ENCODE measurements around the gene VSIG10.
"Not testable (repeated sequence)": the region's sequence is repeated elsewhere in the genome, so short reads cannot be mapped to it uniquely, and the experiment has no call there.

The VSIG10 gene, protein sequence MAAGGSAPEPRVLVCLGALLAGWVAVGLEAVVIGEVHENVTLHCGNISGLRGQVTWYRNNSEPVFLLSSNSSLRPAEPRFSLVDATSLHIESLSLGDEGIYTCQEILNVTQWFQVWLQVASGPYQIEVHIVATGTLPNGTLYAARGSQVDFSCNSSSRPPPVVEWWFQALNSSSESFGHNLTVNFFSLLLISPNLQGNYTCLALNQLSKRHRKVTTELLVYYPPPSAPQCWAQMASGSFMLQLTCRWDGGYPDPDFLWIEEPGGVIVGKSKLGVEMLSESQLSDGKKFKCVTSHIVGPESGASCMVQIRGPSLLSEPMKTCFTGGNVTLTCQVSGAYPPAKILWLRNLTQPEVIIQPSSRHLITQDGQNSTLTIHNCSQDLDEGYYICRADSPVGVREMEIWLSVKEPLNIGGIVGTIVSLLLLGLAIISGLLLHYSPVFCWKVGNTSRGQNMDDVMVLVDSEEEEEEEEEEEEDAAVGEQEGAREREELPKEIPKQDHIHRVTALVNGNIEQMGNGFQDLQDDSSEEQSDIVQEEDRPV

DNA sequence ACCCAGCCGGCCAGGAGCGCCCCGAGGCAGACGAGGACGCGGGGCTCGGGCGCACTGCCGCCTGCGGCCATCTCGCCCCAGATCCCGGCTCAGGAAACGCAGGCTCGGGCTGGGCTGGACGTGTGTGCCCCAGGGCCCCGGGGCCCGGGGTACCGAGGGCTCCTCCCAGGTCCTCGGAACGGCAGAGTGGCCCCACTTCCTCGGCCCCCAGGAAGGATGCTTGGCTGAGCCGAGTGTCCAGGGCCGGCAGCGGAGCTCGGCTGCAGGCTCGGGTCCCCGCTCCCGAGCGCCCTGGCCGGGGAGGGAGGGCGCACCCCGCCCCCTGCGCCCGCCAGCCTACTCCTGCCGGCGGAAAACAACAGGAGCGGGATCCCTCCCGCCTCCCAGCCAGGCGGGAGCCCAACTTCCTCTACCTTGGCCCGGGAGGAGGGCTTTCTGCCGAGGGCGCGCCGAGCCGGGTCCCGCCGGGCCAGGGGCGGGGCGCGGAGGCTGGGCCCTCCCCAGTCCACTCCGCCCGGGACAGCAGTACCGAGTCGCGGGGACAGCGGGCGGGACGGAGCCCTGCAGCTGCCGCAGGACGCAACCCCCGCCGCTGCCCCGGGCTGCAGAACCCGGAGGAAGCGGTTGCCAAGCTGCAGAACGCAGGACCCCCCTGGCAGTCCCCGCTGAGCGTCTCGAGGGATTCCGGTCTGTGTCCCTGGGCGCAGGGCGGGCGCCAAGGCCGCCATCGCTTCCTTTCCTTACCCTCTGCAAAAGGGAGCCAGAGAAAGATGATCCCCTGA is at the start of gene VSIG10:
VSIG10 (minus strand) TSS at position 411 of the 782 bp plus-strand sequence; CDS start at position 71, 340 bp downstream.
- DNase-seq = peak; percentile 27

DNA sequence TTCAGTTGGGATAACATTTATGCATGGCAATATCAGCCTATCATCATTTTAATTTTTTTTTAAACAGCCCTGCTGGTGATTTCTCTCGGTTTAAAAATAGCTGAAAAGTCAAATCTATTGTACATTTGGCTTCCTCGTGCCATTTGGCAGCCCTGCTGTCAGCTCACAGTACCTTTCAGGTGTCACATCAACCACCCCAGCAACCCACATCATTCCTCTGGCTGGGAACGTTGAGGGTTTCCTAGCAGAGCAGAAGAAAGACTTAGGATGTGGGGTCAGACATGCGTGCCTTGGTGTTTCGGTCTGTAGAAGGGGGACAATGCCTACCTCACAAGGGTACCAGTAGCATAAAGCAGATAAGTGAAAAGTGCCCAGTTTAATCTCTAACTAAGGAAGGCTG is 47.9 kb upstream of the VSIG10 start:
- no peak for DNase-seq

DNA sequence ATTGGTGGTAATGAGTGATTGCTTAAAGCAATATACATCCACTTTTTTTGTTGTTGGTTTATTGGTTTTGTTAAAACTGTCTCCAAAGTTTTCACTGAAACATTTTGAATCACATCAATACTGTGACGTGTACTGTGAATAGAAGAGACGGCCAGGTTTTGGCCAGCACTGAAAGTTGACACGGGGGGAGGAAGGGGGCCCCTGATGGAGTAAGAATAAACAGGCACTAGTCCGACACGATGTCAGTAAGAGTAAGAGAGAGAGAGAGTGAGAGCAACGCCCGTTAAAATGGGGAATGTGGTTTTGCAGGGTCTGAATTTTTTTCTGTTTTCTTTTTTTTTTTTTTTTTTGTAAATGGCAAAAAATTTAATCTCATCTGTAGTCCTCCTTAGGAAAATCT is 46.8 kb upstream of the VSIG10 start:
- DNase-seq = no peak

DNA sequence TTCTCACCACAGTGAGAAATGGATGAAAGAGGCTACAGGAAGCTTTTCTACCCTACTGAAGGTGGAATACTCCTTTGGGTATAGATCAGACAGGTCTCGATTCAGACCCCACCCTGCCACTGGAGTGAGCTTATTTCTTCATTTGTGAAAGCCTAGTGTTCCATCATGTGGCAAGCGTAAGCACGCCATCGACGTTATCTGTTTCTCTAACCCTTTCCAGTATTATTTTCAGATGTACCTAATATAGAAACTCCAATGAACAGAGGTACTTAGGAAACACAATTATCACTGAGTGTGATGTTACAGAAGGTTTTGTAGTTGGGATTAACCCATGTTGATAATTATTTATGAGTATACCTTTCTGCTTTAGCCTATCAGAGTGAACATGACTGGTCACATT is 44.5 kb upstream of the VSIG10 start:
- DNase-seq = no peak

DNA sequence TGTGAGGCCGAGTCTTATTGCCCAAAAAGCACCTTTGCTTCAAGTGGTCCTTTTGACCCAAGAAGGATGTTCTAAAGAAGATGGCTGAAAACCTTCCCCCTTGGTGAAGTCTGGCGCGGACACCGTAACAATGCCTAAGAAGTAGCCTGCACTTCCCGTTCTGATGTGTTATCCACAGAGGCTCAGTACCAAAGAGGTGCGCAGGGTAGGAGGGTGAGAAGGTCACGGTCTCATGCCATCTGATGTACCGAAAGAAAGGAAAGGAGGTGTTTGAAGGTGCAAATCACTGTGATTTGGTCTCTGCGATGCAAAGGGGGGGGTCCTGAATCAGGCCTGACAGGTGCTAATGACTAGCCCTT is 42.0 kb upstream of the VSIG10 start:
- no peak for DNase-seq

DNA sequence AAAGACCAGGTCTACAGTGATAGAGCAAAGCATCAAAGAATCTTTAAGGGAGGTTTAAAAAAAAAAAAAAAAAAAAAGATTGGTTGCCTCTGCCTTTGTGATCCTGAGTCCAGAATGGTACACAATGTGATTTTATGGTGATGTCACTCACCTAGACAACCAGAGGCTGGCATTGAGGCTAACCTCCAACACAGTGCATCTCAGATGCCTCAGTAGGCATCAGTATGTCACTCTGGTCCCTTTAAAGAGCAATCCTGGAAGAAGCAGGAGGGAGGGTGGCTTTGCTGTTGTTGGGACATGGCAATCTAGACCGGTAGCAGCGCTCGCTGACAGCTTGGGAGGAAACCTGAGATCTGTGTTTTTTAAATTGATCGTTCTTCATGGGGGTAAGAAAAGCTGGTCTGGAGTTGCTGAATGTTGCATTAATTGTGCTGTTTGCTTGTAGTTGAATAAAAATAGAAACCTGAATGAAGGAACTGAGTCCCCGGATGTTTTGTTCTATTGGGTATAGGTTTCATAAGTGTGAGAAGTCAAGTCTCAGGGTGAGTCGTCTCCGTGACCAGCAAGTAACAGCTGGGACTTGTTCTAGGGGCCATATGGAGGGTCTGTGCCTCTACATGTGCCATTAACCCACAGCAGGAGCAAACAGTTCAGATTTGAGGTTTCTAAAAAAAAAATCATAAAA is 41.4 kb upstream of the VSIG10 start:
- no peak for DNase-seq

DNA sequence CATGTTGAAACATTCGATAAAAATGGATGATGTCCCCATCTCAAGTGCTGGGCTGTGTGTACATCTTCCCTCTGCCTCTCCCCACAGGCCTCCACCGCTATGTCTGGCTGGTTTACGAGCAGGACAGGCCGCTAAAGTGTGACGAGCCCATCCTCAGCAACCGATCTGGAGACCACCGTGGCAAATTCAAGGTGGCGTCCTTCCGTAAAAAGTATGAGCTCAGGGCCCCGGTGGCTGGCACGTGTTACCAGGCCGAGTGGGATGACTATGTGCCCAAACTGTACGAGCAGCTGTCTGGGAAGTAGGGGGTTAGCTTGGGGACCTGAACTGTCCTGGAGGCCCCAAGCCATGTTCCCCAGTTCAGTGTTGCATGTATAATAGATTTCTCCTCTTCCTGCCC is 40.7 kb upstream of the VSIG10 start:
- DNase-seq = no peak

DNA sequence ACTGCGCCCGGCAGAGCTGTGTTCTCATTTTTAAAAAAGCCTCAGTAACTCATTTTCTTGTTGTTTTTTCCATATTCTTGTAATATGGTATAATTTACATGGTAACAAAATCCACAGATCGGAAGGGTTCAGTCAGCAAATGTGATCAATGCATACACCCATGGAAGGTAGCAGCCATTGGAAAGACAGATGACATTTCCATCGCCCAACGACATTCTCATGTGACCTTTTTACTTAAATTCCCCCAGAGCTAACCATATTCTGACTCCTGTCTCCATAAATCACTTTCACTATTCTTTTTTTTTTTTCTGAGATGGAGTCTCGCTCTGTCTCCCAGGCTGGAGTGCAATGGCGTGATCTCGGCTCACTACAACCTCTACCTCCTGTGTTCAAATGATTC is 37.0 kb upstream of the VSIG10 start:
- DNase-seq = no peak

DNA sequence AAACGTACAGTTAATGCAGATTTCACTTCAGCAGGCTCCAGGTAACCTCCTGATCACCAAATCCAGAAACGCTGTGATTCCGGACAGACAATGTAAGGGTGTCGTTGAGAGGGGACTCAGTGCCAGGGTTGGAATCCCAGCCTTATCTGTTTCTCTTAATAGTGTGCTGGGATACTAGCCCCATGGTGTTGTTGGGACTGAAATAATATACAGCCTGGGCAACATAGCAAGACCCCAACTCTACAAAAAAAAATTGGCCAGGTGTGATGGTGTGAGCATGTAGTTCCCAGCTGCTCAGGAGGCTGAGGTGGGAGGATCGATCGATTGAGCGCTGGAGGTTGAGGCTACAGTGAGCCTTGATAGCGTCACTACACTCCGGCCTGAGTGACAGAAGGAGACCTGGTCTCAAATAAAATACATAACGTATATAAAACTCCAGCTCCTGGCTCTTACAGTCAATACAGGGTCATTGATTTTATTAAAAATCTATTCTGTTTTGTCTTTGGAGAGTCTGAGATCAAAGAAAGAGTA is 33.4 kb upstream of the VSIG10 start:
- no peak for DNase-seq

DNA sequence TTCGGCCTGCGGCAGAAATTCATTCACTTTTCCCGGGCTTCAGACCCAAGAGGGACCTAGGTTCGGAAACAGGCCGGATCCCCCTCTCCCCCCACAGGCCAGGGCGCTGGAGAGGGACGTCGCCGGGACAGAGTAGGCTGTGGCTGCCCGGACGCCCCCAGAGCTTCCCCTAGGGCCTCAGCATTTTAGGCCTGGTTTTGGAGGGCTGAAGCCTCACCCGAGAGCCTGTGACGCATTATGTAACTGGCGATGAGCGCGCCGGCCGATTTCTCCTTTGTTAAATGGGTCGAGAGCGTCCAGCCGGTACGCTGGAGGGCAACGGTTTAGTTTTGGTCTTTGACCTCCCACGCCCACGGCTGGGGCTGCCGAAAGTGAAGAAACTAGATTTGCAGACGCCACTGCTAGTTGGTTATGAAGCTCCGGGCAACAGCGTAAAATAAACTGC is 32.8 kb upstream of the VSIG10 start:
- DNase-seq = no peak

DNA sequence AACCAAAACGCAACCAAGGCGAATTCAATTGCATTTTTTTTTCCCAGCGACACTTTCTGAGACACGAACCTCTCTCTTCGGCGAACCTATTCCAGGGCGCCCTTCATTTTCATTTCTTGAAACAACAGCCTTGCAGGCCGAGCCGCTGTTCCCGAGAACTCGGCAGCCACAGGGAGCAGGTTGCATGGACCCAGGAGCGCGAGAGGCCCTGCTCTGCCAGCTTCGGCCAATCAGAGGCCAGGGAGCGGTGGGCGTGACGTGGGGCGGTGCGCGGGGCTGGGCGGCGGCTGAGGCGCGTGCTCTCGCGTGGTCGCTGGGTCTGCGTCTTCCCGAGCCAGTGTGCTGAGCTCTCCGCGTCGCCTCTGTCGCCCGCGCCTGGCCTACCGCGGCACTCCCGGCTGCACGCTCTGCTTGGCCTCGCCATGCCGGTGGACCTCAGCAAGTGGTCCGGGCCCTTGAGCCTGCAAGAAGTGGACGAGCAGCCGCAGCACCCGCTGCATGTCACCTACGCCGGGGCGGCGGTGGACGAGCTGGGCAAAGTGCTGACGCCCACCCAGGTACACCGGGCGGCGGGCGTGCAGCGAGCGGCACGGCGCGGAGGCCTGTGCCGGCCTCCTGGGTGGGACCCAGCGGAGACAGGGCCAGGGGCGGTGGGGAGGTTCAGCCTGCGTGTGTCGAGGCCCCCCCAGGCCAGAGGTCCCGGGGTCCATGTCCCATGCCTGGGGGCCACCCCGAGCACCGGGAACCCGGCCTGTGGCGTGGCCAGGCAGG is 32.2 kb upstream of the VSIG10 start, which contains the start of gene PEBP1:
PEBP1 (plus strand) TSS at position 337 of the 771 bp plus-strand sequence; CDS start at position 423, 86 bp downstream.
- peak; percentile 91 for DNase-seq

DNA sequence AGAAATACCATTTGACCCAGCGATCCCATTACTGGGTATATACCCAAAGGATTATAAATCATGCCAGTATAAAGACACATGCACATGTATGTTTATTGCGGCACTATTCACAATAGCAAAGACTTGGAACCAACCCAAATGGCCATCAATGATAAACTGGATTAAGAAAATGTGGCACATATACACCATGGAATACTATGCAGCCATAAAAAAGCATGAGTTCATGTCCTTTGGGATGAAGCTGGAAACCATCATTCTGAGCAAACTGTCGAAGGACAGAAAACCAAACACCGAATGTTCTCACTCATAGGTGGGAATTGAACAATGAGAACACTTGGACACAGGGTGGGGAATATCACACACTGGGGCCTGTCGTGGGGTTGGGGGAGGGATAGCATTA is 25.6 kb upstream of the VSIG10 start:
- not testable (repeated sequence) for DNase-seq

DNA sequence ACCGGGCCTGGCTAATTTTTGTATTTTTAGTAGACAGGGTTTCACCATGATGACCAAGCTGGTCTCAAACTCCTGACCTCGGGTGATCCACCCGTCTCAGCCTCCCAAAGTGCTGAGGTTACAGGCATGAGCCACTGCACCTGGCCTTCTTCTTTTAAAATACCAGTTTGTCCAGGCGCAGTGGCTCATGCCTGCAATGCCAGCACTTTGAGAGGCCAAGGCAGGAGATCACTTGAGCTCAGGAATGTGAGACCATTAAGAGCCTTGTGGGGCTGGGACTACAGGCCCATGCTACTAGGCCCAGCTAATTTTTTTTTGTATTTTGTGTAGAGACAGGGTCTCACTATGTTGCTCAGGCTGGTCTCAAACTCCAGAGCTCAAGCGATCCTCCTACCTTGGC is 24.1 kb upstream of the VSIG10 start:
- DNase-seq = no peak

DNA sequence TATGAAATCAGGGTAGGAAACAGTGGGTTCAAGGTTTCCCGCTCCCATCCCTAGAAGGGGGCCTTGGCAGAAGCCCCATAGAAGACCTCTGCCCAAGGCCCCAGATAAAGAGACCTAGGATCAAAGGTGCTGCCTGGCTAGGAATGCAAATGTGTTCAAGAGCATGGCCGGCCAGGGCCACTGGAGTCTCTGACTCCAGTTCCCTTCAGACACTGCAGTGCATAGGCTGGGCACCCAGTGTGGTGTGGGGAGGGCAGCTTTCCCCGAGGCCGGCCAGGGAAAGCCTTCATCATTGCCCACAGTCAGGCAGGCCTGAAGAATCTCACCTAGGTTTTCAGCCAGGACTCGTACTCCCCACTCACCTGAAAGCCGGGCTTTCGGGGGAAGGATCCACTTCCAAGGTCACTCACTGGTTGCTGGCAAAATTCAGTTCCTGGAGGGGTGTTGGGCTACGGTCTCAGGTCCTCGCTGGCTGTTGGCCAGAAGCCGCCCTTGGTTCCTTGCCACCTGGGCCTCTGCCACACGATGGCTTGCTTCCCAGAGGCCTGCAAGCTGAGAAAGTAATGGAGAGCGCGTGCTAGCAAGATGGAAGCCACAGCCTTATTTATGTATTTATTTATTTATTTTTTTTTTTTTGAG is 22.4 kb upstream of the VSIG10 start:
- no peak for DNase-seq

DNA sequence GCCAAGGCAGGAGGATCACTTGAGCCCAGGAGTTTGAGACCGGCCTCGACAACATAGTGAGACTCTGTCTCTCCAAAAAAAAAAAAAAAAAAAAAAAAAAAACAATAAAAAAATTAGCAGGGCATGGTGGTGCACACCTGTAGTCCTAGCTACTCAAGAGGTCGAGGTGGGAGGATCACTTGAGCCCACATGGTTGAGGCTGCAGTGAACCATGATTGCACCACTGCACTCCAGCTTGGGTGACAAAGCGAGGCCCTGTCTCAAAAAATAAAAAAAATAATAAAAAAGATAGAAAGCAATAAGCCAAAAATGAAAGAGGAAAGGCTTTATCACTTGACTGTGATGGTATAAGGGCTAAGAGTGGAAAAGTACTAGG is 21.9 kb upstream of the VSIG10 start:
- DNase-seq = no peak

DNA sequence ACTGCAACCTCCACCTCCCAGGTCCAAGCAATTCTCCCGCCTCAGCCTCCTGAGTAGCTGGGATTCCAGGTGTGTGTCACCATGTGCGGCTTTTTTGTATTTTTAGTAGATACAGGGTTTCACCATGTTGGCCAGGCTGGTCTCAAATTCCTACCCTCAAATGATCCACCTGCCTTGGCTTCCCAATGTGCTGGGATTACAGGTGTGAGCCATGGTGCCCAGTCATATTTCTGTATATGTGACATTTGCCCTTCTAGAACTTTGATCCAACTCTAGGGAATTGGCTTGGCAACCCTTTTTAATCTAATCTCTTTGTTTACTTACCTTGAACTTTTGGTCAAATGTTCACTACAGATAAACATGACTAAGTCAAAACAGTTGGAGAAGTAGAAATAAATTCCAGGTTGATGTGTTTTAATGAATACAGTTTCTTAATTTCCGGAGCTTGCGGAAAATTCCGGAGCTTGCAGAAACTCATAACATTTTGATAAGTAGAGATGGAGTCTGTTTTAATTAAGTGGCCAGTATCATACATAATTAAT is 20.6 kb upstream of the VSIG10 start:
- DNase-seq = no peak

DNA sequence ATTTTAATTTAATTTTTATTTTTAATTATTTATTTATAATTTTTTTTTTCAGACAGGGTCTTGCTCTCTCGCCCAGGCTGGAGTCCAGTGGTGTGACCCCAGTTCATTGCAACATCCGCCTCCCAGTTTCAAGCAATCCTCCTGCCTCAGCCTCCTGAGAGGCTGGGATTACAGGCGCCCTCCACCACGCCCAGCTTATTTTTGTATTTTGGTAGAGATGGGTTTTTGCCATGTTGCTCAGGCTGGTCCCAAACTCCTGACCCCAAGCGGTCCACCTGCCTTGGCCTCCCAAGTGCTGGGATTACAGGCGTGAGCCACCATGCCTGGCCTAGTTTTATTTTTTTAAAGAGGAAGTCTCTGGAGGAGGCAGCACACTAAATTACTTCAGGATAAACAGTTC is 18.5 kb upstream of the VSIG10 start:
- DNase-seq = no peak

DNA sequence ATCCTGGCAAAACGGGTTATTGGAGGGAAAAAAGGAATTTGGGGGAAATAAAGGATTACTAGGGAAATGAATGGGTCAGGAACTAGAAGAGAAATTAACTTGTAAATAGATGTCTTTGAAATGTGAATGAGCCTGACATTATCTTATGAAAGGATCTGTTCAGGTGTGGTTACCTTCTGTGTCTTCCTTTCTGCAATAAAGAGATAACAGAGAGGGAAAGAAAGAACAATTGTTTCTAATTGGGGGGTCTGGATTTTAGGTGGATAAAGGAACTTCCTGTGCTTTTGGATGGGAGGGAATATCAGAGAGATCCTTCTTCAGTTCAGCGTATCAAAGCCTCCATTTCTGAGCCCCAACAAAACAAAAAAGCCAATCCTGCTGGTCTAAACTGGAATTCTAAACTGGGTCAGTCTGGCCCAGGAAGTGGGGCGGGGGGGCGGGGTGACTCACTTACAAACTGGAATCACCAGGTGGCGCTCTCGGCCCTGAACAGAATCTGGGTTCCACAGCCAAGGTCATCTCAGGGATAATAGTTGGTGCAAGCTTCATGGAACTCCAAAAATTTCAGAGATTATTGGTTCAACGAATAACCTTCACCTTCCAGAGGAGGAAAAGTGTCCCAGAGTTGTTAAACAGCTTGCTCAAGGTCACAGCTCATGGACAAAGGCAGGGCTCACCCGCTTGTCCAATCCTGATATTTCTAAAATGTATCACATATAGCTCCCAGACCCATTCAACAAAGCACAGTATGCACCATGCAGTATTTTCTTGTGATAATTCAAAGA is 17.0 kb upstream of the VSIG10 start:
- DNase-seq = peak; percentile 47

DNA sequence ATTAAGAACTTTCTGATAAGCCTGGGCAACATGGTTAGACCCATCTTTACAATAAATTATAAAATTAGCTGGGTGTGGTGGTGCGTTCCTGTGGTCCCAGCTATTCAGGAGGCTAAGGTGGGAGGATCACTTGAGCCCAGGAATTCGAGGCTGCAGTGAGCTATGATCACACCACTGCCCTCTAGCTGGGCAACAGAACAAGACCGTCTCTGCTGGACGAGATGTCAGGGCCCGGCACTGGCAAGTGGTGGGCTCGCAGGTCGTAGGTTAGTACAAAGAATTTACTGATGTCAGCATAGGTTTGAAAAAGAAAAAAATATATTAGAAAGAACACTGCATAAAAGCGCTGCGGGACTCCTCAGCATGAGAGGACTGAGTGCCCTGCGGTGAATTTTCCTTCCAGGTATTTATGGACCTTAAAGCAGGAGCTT is 15.7 kb upstream of the VSIG10 start:
- no peak for DNase-seq

DNA sequence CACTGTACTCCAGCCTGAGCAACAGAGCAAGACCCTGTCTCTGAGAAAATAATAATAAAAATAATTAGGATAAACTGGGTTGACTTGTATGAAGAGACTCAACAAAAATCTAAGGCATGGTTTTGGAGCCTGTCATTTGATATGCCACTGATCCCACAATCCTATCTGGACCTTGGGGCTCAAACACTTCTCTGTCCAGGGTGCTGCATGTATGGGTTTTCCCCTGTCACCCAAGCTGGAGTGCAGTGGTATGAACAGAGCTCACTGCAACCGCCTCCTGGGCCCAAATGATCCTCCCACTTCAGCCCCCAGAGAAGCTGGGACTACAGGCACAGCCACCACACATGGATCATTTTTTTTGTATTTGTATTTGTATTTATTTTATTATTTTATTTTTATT is 5.3 kb upstream of the VSIG10 start:
- DNase-seq = no peak

DNA sequence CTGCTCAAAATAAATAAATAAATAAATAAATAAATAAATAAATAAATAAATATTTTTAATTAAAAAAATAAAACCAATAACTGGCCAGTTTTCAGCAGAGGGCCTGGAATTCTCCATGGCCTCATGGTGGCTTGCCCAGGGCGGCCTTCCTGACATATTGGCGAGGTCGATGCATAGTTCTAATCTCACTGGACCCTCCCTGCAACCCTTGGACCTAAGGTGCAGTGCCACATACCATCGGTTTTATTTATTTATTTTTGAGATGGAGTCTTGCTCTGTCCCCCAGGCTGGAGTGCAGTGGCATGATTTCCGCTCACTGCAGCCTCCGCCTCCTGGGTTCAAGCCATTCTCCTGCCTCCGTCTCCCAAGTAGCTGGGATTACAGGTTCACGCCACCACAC is 3.9 kb upstream of the VSIG10 start:
- no peak for DNase-seq
